ENCODE data around the gene FCER1A. TPM values are rescaled to one million over a fixed set of nuclear protein-coding genes. Genes with fewer than 3 reads are reported as not detected.
"Not testable (repeated sequence)": the region's sequence is repeated elsewhere in the genome, so short reads cannot be mapped to it uniquely, and the experiment has no call there.

FCER1A gene
- total RNA-seq, 2 experiments from 2014 or later, result not detected

- Histone ChIP-seq H3K9me2 (ENCODE audit: insufficient read depth, low read length) (no peaks in the 10 kb centered on the region), H3K4me2 (ENCODE audit: low read length) (no peak overlapping the region), H3K79me2 (ENCODE audit: insufficient read depth, low read depth, low read length) (no peaks in the 10 kb centered on the region), H4K20me1 (ENCODE audit: insufficient read depth, low read length) (no peaks in the 10 kb centered on the region), H3K27ac (ENCODE audit: low read depth, low read length, poor library complexity, severe bottlenecking) (no peak overlapping the region), H3K4me1 (ENCODE audit: insufficient read depth, low read length, poor library complexity, severe bottlenecking) (no peaks in the 10 kb centered on the region), H3K9me3 (ENCODE audit: low read length) (no peaks in the 10 kb centered on the region), H2AFZ (ENCODE audit: low read length) (no peak overlapping the region), H3K4me3 (ENCODE audit: low read depth, low read length, poor library complexity, severe bottlenecking) (no peak overlapping the region), H3K36me3 (ENCODE audit: insufficient read depth, low read length) (no peaks in the 10 kb centered on the region)
- DNase-seq (ENCODE audit: low spot score), result no peak
- ChIA-PET CTCF (ENCODE audit: unreplicated experiment) (no interaction called here), POLR2A (no interaction called here)
- intact Hi-C loops (cut with micrococcal nuclease; ENCODE audit: unreplicated experiment), result no loop called here
- TF ChIP-seq CTCF (conservative IDR thresholded peaks at IDR 0.05; ENCODE audit: low read length) (no peak), EZH2phosphoT487 (IDR thresholded peaks at IDR 0.05; ENCODE audit: borderline replicate concordance, low read depth, low read length) (no peak)
- BruUV-seq (replicated peaks), result no TSS peak
Observed at GRCh38 chr1:159339536-159339935, 37.4 kb downstream of the FCER1A start.

GRCh38 chr1:159341736-159342135, 39.6 kb downstream of the FCER1A start:
- no peaks in the 10 kb centered on the region for H4K20me1 ChIP-seq (ENCODE audit: insufficient read depth, low read length)
- H3K36me3 ChIP-seq (ENCODE audit: insufficient read depth, low read length), result no peaks in the 10 kb centered on the region
- H3K9me3 ChIP-seq (ENCODE audit: low read length), result no peaks in the 10 kb centered on the region
- H3K9me2 ChIP-seq (ENCODE audit: insufficient read depth, low read length), result no peaks in the 10 kb centered on the region
- ChIA-PET POLR2A (no interaction called here), CTCF (ENCODE audit: unreplicated experiment) (no interaction called here)
- no TSS peak for BruUV-seq (replicated peaks)
- H3K4me2 ChIP-seq (ENCODE audit: low read length), result no peak overlapping the region
- intact Hi-C loops (cut with micrococcal nuclease; ENCODE audit: unreplicated experiment), result no loop called here
- no peak overlapping the region for H3K4me3 ChIP-seq (ENCODE audit: low read depth, low read length, poor library complexity, severe bottlenecking)
- TF ChIP-seq CTCF (conservative IDR thresholded peaks at IDR 0.05; ENCODE audit: low read length), result no peak
- TF ChIP-seq EZH2phosphoT487 (IDR thresholded peaks at IDR 0.05; ENCODE audit: borderline replicate concordance, low read depth, low read length), result no peak
- H3K79me2 ChIP-seq (ENCODE audit: insufficient read depth, low read depth, low read length), result no peaks in the 10 kb centered on the region
- H2AFZ ChIP-seq (ENCODE audit: low read length), result no peak overlapping the region
- DNase-seq (ENCODE audit: low spot score), result no peak
- H3K4me1 ChIP-seq (ENCODE audit: insufficient read depth, low read length, poor library complexity, severe bottlenecking), result no peaks in the 10 kb centered on the region
- no peak overlapping the region for H3K27ac ChIP-seq (ENCODE audit: low read depth, low read length, poor library complexity, severe bottlenecking)

GRCh38 chr1:159342761-159343425, 40.8 kb downstream of the FCER1A start:
- no peak overlapping the region for H2AFZ ChIP-seq (ENCODE audit: low read length)
- no peaks in the 10 kb centered on the region for H3K9me2 ChIP-seq (ENCODE audit: insufficient read depth, low read length)
- intact Hi-C loops (cut with micrococcal nuclease; ENCODE audit: unreplicated experiment), result no loop called here
- H4K20me1 ChIP-seq (ENCODE audit: insufficient read depth, low read length), result no peaks in the 10 kb centered on the region
- CTCF ChIA-PET (ENCODE audit: unreplicated experiment), result no interaction called here
- H3K4me1 ChIP-seq (ENCODE audit: insufficient read depth, low read length, poor library complexity, severe bottlenecking), result no peaks in the 10 kb centered on the region
- no peak overlapping the region for H3K27ac ChIP-seq (ENCODE audit: low read depth, low read length, poor library complexity, severe bottlenecking)
- no peaks in the 10 kb centered on the region for H3K36me3 ChIP-seq (ENCODE audit: insufficient read depth, low read length)
- H3K79me2 ChIP-seq (ENCODE audit: insufficient read depth, low read depth, low read length), result no peaks in the 10 kb centered on the region
- no peaks in the 10 kb centered on the region for H3K9me3 ChIP-seq (ENCODE audit: low read length)
- POLR2A ChIA-PET, result no interaction called here
- no TSS peak for BruUV-seq (replicated peaks)
- H3K4me3 ChIP-seq (ENCODE audit: low read depth, low read length, poor library complexity, severe bottlenecking), result no peak overlapping the region
- no peak overlapping the region for H3K4me2 ChIP-seq (ENCODE audit: low read length)
- no peak for DNase-seq (ENCODE audit: low spot score)
- no peak for TF ChIP-seq EZH2phosphoT487 (IDR thresholded peaks at IDR 0.05; ENCODE audit: borderline replicate concordance, low read depth, low read length)
- no peak for TF ChIP-seq CTCF (conservative IDR thresholded peaks at IDR 0.05; ENCODE audit: low read length)

GRCh38 chr1:159349374-159349773, 47.2 kb downstream of the FCER1A start:
- H2AFZ ChIP-seq (ENCODE audit: low read length); H3K4me3 ChIP-seq (ENCODE audit: low read depth, low read length, poor library complexity, severe bottlenecking); H3K36me3 ChIP-seq (ENCODE audit: insufficient read depth, low read length); CTCF ChIA-PET (ENCODE audit: unreplicated experiment); H3K79me2 ChIP-seq (ENCODE audit: insufficient read depth, low read depth, low read length); BruUV-seq (replicated peaks); POLR2A ChIA-PET; H3K9me3 ChIP-seq (ENCODE audit: low read length); H3K9me2 ChIP-seq (ENCODE audit: insufficient read depth, low read length); intact Hi-C loops (cut with micrococcal nuclease; ENCODE audit: unreplicated experiment); H4K20me1 ChIP-seq (ENCODE audit: insufficient read depth, low read length); H3K27ac ChIP-seq (ENCODE audit: low read depth, low read length, poor library complexity, severe bottlenecking); DNase-seq (ENCODE audit: low spot score); H3K4me2 ChIP-seq (ENCODE audit: low read length); H3K4me1 ChIP-seq (ENCODE audit: insufficient read depth, low read length, poor library complexity, severe bottlenecking): not testable (repeated sequence)

Measured in OCI-LY7 (cell line).